T47D (cell line): Measurements from ENCODE around the gene WBP11.
A peak's percentile ranks its signal among the peaks of the same experiment; 100 is the strongest.

Experiments used
- DNase-seq, 2 experiments: peaks; one replicate each; pipeline versions ENCODE4 v3.0.0 to v3.0.0-alpha.2; 2011 to 2012; ENCODE audit warnings: low read depth in 1 of 2, low spot score in 1 of 2
- JUND ChIP-seq: IDR thresholded peaks from 2 replicates; pipeline ENCODE4 v1.6.1; 2012; ENCODE audit warnings: low read depth
- in situ Hi-C: cut with HindIII; loops from 2 replicates; pipeline ENCODE4 v1.10.0; 2016; ENCODE audit warnings: low sequenced_read_pairs, low pct_unique_long_range_greater_than_20kb

Gene WBP11

DNA sequence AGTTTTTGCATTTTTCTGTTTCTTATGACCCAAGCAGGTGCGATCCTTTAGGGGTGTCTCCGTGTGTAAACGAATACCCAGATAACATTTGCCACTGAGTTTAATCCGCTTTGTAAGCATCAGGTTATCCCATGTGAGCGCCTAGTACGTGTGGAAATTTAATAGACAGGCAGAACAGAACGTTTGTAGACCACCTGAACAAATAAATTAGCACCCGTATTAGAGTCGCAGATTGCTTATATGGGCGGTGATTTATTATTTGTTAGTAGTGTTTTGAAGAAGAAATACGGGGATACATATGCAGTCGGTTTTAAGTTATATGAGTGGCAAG is 517 bp upstream of the WBP11 start:
- in situ Hi-C loops = no loop called here
- no peak for TF ChIP-seq JUND
- no peak for DNase-seq

GRCh38 chr12:14802721-14803010 is 612 bp downstream of the WBP11 start:
- no peak for DNase-seq
- in situ Hi-C loops = no loop called here
- TF ChIP-seq JUND = no peak

- DNase-seq = no peak
- TF ChIP-seq JUND = no peak
- in situ Hi-C loops = no loop called here
These were observed 1.0 kb downstream of the WBP11 start for GRCh38 chr12:14802247-14802646.

GRCh38 chr12:14795028-14795448 is 8.2 kb downstream of the WBP11 start:
- TF ChIP-seq JUND = no peak
- no peak for DNase-seq
- in situ Hi-C loops = no loop called here

DNA sequence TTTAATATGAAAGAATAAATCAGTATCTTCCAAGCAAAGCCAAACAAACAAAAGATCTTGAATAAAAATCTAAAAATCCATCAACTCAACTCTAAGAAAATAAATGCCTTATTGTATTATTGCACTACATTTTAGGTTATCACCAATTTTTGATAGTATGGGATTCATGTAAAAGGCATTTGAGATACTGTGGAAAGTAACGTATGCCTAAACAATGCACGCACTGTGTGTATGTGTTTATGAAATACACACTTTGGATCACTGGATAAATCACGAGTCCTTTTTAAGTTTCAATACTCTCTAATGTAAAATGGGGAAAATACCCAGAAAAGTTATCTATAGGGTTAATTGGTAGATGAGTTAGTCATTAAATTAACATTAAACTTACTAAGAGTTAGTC is 17.7 kb downstream of the WBP11 start:
- TF ChIP-seq JUND = no peak
- in situ Hi-C loops = no loop called here
- no peak for DNase-seq

DNA sequence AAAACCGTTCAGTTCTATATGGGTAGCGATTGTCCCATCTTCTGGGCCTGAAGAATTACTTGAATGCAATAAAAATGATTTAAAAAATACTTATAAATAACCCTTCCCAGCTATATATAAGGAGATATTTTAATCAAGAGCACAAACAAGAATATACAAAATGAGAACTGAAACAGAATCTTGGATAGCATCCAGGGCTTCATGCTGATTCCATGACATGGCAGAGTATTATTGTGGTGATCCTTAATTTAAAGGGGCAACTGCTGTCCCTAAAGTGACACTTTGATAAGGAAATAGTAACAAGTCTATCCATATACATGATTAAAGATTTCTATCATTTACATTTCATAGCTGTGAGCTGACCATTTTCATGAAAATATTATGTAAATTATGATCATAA is 18.8 kb downstream of the WBP11 start:
- no peak for TF ChIP-seq JUND
- in situ Hi-C loops = no loop called here
- no peak for DNase-seq

DNA sequence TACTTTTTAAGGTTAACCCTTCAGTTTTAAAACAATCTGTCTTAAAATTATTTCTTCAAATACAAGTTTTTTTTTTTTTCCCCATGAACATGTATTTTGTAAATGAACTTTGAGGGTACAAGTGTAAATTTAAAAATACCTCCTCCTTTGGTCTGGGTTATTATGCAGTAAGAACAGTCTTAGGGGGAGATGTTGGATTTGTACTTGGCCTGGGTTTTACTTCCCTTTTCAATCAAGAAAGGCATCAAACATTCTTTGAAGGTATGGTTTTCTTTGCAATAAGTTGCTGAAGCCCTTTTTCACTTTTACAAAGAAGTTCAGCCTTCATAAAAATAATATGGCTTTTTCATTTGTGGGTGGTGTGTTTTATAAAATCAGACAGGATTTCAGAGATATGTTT is 20.5 kb downstream of the WBP11 start:
- in situ Hi-C loops = no loop called here
- TF ChIP-seq JUND = no peak

DNA sequence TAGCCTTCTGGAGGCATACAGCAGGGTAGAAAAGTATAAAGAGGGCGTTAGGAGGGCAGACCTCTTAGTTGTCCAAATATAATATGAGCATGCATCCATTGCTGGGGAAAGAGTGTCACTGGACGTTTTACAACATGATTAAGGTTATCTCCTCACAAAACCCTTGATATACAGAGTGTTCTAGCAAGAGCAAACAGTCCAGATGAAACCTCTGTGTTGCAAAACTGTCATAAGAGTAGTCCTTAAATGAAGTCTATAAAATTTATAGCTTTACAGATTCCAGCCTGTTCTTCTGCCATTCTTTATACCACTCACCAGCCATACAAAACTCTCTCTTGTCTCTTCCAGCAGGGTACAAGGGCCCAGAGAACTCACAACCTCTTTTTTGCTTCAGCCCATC is 21.7 kb downstream of the WBP11 start:
- no peak for DNase-seq
- no peak for TF ChIP-seq JUND
- in situ Hi-C loops = no loop called here

More for the DNA sequence above, 20.5 kb downstream of the WBP11 start:
- DNase-seq = no peak

DNA sequence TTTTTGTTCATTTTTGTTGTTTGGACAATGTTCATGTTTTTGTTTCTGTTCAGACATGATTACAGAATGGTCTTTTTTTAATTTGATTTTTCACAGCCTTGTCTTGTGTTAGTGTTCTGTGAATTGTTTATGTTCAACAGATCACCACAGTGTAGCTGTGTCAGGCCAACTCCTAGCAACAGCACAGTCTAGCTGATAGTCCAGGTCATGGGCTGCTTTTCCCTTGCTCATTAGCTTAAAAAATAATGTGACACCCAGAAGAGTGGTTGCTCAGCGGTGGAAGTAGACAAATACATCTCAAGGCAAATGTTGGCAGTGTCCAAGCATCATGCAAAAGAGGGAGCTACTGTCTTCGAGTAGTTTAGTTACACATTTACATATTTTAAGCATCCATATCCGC is 22.4 kb downstream of the WBP11 start:
- no peak for TF ChIP-seq JUND
- in situ Hi-C loops = no loop called here
- no peak for DNase-seq

GRCh38 chr12:14779834-14780233 is 23.4 kb downstream of the WBP11 start:
- no peak for TF ChIP-seq JUND
- in situ Hi-C loops = no loop called here
- DNase-seq = no peak

DNA sequence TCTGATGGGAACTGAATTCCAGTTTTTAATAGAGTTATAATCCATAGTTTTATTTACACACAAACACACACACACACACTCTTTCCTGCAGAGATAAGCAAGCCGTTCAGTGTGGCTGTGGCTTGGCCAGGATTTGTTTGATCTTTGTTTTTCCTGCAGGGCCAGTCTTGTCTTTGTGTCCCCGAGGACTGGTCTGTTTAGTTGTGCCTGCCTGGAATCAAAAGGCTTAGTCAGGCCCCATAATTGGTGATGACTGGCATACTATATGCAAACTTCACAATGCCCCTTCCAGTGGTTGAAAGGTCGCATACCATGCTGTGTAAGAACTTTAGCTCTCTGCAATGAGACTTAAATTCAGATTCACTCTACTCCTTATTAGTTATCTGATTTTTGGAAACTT is 26.0 kb downstream of the WBP11 start:
- in situ Hi-C loops = no loop called here
- DNase-seq = peak in 1 of 2 experiments; percentile 74
- peak; percentile 39; the same call in 1 of the 2 replicates for TF ChIP-seq JUND

GRCh38 chr12:14776236-14776961 is 26.9 kb downstream of the WBP11 start:
- in situ Hi-C loops = no loop called here
- DNase-seq = no peak
- TF ChIP-seq JUND = no peak

DNA sequence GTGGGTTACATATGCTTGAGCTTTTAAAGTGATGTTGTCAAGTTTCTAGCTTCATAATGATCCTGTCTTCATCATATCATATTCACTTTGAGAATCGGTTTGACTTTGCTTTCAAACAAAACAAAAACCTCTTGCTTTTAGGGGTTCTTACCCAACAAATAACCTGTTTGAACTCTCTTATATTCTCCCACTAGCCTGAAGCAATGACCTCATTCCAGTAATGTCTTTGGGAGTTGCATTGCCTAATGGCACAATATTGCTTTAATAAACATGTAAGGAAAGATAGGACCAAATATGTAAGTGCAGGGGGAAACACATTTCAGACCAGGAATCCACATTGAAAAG is 27.7 kb downstream of the WBP11 start:
- no peak for DNase-seq
- no peak for TF ChIP-seq JUND
- in situ Hi-C loops = no loop called here

DNA sequence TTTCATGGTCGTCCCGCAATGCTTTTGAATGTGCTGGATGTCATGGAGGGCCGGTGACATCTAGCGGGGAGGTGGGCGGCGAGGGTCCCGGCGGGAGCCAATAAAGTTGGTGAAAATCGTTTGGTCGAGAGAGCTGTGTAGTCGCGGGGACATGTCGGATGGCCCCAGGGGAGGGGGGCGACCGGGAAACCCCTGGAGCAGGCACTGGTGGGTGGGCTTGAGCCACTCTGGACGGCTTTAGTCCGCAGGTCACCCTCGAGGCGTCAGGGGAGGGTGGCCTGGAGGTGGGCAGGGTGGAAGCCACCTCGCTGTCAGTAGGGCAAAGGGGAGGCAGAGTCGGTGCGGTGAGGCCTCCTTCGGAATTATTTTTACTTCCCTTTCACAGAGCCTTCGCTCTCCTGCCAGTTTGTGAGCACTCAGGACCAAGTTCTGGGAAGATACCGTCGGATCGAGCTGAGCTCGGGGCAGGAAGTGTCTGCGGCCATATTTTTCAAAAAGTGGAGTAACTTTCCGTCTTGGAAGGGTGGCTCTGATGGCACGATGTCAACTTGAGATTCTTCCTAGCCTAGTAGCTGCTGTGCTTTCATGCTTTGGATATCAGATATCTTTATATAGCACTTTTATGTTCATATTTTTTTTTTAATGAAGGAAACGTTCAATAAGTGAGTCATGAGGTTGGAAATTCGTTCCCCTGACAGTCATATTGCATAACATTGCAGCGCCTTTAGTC is 28.2 kb downstream of the WBP11 start:
- DNase-seq = no peak

More for the DNA sequence above, 28.2 kb downstream of the WBP11 start:
- TF ChIP-seq JUND = no peak
- in situ Hi-C loops = no loop called here
